DOHH2 (cell line): ENCODE data around the gene OR2F1.
"Not testable (repeated sequence)": the region's sequence is repeated elsewhere in the genome, so short reads cannot be mapped to it uniquely, and the experiment has no call there.

Source experiments
- H3F3A ChIP-seq: fragments of 200-600 bp; sonication (generic), shearing (Covaris generic); 2 replicates; pipeline ENCODE4 v1.6.0; 2016; ENCODE audit warnings: antibody characterized with exemption, mild to moderate bottlenecking; ENCODE audit not compliant: control insufficient read depth, insufficient read depth
- H3K27ac ChIP-seq: fragments of 200-600 bp; sonication (generic); 2 replicates; pipeline ENCODE4 v1.5.1; 2014; ENCODE audit warnings: low read depth, mild to moderate bottlenecking, low read length, moderate library complexity
- H3K27me3 ChIP-seq: fragments of 200-600 bp; sonication (generic); 2 replicates; pipeline ENCODE4 v1.6.1; 2014; ENCODE audit warnings: mild to moderate bottlenecking, low read length, mixed read lengths; ENCODE audit not compliant: control insufficient read depth
- H3K36me3 ChIP-seq: fragments of 200-600 bp; sonication (generic); 2 replicates; pipeline ENCODE4 v1.6.1; 2014; ENCODE audit warnings: mild to moderate bottlenecking, low read length, moderate library complexity, mixed read lengths; ENCODE audit not compliant: control insufficient read depth
- H3K4me1 ChIP-seq: fragments of 200-600 bp; sonication (generic); 2 replicates; pipeline ENCODE4 v1.6.1; 2014; ENCODE audit warnings: mild to moderate bottlenecking, low read length, mixed read lengths; ENCODE audit not compliant: control insufficient read depth
- H3K4me2 ChIP-seq: fragments of 200-600 bp; sonication (generic); 2 replicates; pipeline ENCODE4 v1.6.0; 2014; ENCODE audit warnings: mild to moderate bottlenecking, low read length, moderate library complexity
- H3K4me3 ChIP-seq: fragments of 200-600 bp; sonication (generic); 2 replicates; pipeline ENCODE4 v1.5.1; 2014; ENCODE audit warnings: mild to moderate bottlenecking, low read length, mixed read lengths
- H3K79me2 ChIP-seq: fragments of 200-600 bp; sonication (generic); 2 replicates; pipeline ENCODE4 v1.6.1; 2014; ENCODE audit warnings: mild to moderate bottlenecking, low read length, mixed read lengths; ENCODE audit not compliant: control insufficient read depth
- H3K9me2 ChIP-seq: fragments of 200-600 bp; sonication (generic); replicated peaks from 2 replicates; pipeline ENCODE4 v1.6.1; 2014; ENCODE audit warnings: mild to moderate bottlenecking, low read length, mixed read lengths; ENCODE audit not compliant: control insufficient read depth
- H3K9me3 ChIP-seq: fragments of 200-600 bp; sonication (generic); 2 replicates; pipeline ENCODE4 v1.6.1; 2014; ENCODE audit warnings: antibody characterized with exemption, low read length, mixed read lengths; ENCODE audit not compliant: control insufficient read depth, insufficient read depth
- H4K20me1 ChIP-seq: fragments of 200-600 bp; sonication (generic); 2 replicates; pipeline ENCODE4 v1.6.0; 2014; ENCODE audit warnings: low read depth, mild to moderate bottlenecking, antibody characterized with exemption, low read length, moderate library complexity; ENCODE audit not compliant: control insufficient read depth, insufficient read depth
- CTCF ChIP-seq: fragments of 200-600 bp; sonication (generic); IDR thresholded peaks from one replicate; pipeline ENCODE4 v1.5.1; 2014; ENCODE audit warnings: antibody characterized with exemption, mild to moderate bottlenecking, low read depth, low read length; ENCODE audit not compliant: poor library complexity, severe bottlenecking
- EZH2phosphoT487 ChIP-seq: fragments of 200-600 bp; sonication (generic); IDR thresholded peaks from 2 replicates; pipeline ENCODE4 v1.6.1; 2017; ENCODE audit warnings: borderline replicate concordance, mild to moderate bottlenecking, antibody characterized with exemption, low read length, moderate library complexity, mixed read lengths

The OR2F1 gene

GRCh38 chr7:144009361-144009760 lies 54.7 kb downstream of the OR2F1 start:
- Histone ChIP-seq H3K27ac (no peak overlapping the region), H3K36me3 (no peaks in the 10 kb centered on the region), H3K27me3 (no peaks in the 10 kb centered on the region), H3K4me2 (no peak overlapping the region), H4K20me1 (no peaks in the 10 kb centered on the region), H3K79me2 (no peaks in the 10 kb centered on the region), H3F3A (no peaks in the 10 kb centered on the region), H3K9me2 (no peaks in the 10 kb centered on the region), H3K4me1 (no peaks in the 10 kb centered on the region), H3K9me3 (peaks cover 4% of the 10 kb centered on the region; the same call in 1 of the 2 replicates), H3K4me3 (no peak overlapping the region)
- no peak for TF ChIP-seq CTCF
- no peak for TF ChIP-seq EZH2phosphoT487

GRCh38 chr7:144010061-144010460 lies 55.4 kb downstream of the OR2F1 start:
- H4K20me1 ChIP-seq, H3K9me3 ChIP-seq, H3K4me1 ChIP-seq, H3K27me3 ChIP-seq, H3F3A ChIP-seq, H3K36me3 ChIP-seq, H3K4me3 ChIP-seq, H3K27ac ChIP-seq, H3K4me2 ChIP-seq, H3K79me2 ChIP-seq, H3K9me2 ChIP-seq: not testable (repeated sequence)

GRCh38 chr7:144010821-144011220 lies 56.2 kb downstream of the OR2F1 start:
- H3K79me2 ChIP-seq, H3K4me3 ChIP-seq, H3K9me2 ChIP-seq, H3K4me2 ChIP-seq, H3K27ac ChIP-seq, H3K4me1 ChIP-seq, H3K27me3 ChIP-seq, H3K36me3 ChIP-seq, H4K20me1 ChIP-seq, H3F3A ChIP-seq, H3K9me3 ChIP-seq: not testable (repeated sequence)

GRCh38 chr7:144011458-144012230 lies 57.0 kb downstream of the OR2F1 start:
- no peaks in the 10 kb centered on the region for H3K27me3 ChIP-seq

More at GRCh38 chr7:144011458-144012230, 57.0 kb downstream of the OR2F1 start:
- Histone ChIP-seq H3K9me3 (peaks cover 4% of the 10 kb centered on the region; the same call in 1 of the 2 replicates), H4K20me1 (no peaks in the 10 kb centered on the region), H3K4me3 (no peak overlapping the region), H3F3A (no peaks in the 10 kb centered on the region), H3K36me3 (no peaks in the 10 kb centered on the region), H3K79me2 (no peaks in the 10 kb centered on the region), H3K27ac (no peak overlapping the region), H3K4me1 (no peaks in the 10 kb centered on the region), H3K4me2 (no peak overlapping the region), H3K9me2 (no peaks in the 10 kb centered on the region)
- TF ChIP-seq EZH2phosphoT487 = no peak
- no peak for TF ChIP-seq CTCF
